Fibroblast of skin of abdomen (primary cell): ENCODE data around the gene CYP2A6. TPM values are rescaled to one million over a fixed set of nuclear protein-coding genes. Genes with fewer than 3 reads are reported as not detected.
"Not testable (repeated sequence)": the region's sequence is repeated elsewhere in the genome, so short reads cannot be mapped to it uniquely, and the experiment has no call there.

Experiments
- DNase-seq: peaks from one replicate; pipeline ENCODE4 v3.0.0-alpha.2; 2013
- polyA plus RNA-seq, 2 experiments: library from polyadenylated mRNA; unstranded; fragments of 120-200 nt; gene quantifications; one replicate each; pipeline ENCODE4 v1.2.1, GENCODE V29; 2013; ENCODE audit not compliant: insufficient read length in 2 of 2

The CYP2A6 gene
- polyA plus RNA-seq (2013, experiment 1 of 2; ENCODE audit: insufficient read length), result not detected
- 0.19 TPM for polyA plus RNA-seq (2013, experiment 2 of 2; ENCODE audit: insufficient read length)

DNA sequence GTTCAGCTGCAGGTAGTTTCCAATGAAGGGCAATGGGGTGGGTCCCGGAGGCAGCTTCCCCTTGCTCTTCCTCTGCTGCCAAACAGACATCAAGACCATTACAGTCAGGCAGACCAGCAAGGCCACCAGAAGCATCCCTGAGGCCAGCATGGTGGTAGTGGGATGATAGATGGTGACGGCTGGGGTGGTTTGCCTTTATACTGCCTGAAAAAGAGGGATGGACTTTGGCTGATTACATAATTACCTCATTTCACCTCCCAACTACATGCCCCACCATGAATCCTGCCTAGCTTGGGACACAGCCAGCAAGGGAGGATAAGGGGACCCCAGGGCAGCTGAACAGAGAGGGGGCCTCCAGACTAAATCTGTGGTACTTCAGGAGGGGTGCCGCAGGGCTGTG, at the start of gene CYP2A6:
Gene CYP2A6 (minus strand): TSS at position 171 of the 400 bp plus-strand sequence. CDS start 21 bp downstream, at position 150.
- DNase-seq, result not testable (repeated sequence)

DNA sequence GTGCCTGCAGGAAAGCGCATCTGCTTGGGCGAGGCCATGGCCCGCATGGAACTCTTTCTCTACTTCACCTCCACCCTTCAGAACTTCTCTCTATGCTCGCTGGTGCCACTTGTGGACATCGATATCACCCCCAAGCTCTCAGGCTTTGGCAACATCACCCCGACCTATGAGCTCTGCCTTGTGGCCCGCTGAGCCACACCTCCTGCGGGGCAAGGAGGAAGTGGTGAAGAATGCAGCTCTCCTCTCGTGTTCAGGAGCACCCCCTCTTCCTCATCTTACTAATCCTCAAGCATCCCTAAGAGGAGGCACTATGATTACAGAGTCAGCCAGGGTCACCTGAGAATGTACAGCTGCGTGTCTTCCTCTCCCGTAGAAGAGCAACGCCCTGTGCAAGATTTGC, 49.7 kb upstream of the CYP2A6 start:
- not testable (repeated sequence) for DNase-seq

- DNase-seq, result not testable (repeated sequence)
These were observed 46.9 kb upstream of the CYP2A6 start for GRCh38 chr19:40896843-40897789.

DNA sequence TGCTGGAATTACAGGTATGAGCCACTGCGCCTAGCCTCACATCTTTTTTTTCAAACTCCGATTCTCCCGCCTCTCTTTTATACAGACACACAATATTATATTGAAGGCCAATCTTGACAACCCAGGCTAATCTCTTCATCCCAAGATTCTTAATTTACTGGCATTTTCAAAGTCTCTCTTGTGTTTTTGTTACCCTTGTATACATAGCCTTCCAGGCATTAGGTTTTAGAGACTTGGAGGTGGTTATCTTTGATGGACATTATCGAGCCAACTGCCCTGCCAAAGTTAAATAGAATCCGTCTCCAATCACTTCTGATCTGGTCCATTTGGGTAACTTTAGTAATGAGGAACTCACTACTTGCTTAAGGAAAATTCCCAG, 46.2 kb upstream of the CYP2A6 start:
- no peak for DNase-seq

GRCh38 chr19:40893112-40893511, 42.9 kb upstream of the CYP2A6 start:
- DNase-seq, result no peak

GRCh38 chr19:40889366-40889765, 39.1 kb upstream of the CYP2A6 start:
- no peak for DNase-seq

- DNase-seq, result no peak
These were observed 37.9 kb upstream of the CYP2A6 start for GRCh38 chr19:40888191-40888590.

GRCh38 chr19:40884187-40884931, 34.1 kb upstream of the CYP2A6 start:
- DNase-seq, result not testable (repeated sequence)

- DNase-seq, result not testable (repeated sequence)
These were observed 31.8 kb upstream of the CYP2A6 start, which contains the start of gene CYP2A7 for GRCh38 chr19:40882062-40882461. CYP2A7 (minus strand) TSS chr19:40882231; CDS start chr19:40882210, 21 bp downstream.

GRCh38 chr19:40879349-40879748, 29.1 kb upstream of the CYP2A6 start:
- DNase-seq, result not testable (repeated sequence)

DNA sequence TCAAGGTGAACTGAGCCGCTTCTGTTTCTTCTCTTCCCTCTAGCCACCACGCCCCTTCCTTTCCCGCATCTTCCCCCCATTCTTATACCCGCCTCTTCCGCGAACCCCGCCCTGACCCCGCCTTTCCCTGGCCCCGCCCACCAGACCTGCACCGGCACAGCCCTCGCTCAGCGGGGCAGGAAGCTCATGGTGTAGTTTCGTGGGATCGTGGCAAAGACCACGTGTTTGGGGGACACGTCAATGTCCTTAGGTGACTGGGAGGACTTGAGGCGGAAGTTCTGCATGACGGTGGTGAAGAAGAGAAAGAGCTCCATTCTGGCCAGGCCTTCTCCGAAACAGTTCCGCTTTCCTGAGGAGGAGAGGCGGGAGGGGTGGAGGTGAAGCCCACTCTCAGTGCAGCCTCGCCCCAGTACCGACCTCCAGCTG, 25.3 kb upstream of the CYP2A6 start:
- DNase-seq, result not testable (repeated sequence)

DNA sequence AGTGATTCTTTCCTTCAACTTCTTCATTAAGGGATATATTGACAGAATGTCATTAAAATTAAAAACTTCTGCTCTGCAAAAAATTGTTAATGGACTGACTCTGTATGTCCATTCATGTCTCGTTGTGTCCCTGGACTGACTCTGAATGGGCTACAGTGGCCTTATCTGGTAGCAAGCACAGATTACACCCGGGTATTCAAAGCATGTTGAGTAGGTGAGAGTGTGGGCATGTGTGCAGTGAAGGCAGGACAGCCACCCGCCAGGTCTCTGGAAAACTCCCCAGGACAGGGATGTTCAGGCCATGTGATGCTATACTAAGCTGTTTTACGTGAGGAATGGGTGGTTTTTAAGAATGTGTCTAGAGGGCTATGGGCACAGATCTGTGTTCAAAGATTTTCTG, 24.6 kb upstream of the CYP2A6 start:
- not testable (repeated sequence) for DNase-seq

- DNase-seq, result not testable (repeated sequence)
These were observed 23.6 kb upstream of the CYP2A6 start for GRCh38 chr19:40873873-40874272.

DNA sequence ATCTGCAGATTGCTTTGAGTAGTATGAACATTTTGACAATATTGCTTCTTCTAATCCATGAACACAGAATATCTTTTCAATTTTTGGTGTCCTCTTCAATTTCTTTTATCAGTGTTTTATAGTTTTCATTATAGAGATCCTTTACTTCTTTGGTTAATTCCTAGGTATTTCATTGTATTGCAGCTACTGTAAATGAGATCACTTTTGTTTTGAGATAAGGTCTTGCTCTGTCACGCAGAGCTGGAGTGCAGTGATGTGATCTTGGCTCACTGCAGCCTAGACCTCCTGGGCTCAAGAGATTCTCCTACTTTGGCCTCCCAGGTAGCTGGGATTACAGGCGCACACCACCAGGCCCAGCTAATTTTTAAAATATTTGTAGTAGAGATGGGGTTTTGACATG, 22.0 kb upstream of the CYP2A6 start:
- no peak for DNase-seq

- no peak for DNase-seq
These were observed 17.5 kb upstream of the CYP2A6 start for GRCh38 chr19:40867701-40868100.

DNA sequence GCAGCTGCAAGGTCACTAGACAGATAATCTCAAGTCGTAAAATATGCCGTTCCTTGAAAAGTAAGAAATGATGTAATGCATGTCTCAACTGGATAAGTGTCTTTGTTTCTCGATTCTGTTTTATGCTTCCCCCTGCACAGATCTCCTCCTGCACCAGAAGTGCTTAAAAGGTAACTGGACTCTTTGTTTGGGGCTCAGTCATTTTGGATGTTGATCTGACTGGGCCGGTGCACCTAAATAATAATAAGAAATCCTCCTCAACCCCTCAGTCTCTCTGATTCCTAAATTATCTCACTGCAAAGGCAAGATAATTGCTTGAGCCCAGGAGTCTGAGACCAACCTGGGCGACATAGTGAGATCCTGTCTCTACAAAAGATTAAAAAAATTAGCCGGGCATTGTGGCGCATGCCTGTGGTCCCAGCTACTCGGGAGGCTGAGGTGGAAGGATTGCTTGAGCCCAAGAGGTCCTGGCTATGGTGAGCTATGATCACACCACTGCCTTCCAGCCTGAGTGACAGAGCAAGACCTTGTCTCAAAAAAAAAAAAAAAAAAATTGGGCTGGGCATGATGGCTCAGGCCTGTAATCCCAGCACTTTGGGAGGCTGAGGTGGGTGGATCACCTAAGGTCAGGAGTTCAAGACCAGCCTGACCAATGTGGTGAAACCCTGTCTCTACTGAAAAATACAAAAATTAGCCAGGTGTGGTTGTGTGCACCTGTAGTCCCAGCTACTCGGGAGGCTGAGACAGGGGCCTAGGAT, 14.7 kb upstream of the CYP2A6 start:
- DNase-seq, result not testable (repeated sequence)

- no peak for DNase-seq
These were observed 12.5 kb upstream of the CYP2A6 start for GRCh38 chr19:40862785-40863184.

GRCh38 chr19:40862333-40862732, 12.1 kb upstream of the CYP2A6 start:
- DNase-seq, result no peak

- no peak for DNase-seq
These were observed 7.9 kb upstream of the CYP2A6 start for GRCh38 chr19:40858109-40858508.

DNA sequence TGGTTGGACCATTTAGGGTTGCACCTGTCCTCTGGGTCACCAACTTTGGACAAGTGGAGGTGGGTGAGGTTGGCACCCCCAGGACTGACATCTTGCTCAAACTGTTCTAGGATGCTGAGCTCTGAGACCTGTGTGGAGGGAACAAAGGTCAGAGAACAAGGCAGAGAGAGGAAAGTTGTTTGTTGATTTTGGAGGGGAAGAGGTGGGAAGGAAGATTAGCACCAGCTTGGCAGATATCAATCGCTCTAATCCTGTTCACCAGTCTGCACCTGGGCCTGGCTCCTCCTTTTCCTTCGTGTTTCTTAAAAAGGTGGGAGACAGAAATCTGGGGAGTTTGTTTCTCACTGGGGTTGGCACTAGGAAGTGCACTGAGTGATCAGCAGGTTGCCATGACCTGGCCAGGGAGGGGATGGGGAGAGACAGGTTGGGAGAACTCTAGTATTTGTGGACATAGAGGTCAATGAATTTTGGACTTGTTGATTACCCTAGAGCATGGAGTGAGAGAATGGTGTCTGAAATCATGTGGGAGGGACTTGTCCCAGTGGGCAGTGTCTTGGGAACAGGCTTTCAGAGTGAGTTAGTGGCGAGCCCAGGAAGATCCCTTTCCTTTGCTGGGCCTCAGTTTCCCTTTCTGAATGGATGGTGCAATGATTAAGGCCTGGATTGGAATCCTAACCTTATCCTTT, 2.4 kb upstream of the CYP2A6 start:
- not testable (repeated sequence) for DNase-seq

GRCh38 chr19:40846722-40847121, 3.5 kb downstream of the CYP2A6 start:
- not testable (repeated sequence) for DNase-seq

- DNase-seq, result not testable (repeated sequence)
These were observed 6.6 kb downstream of the CYP2A6 start for GRCh38 chr19:40843653-40844052.
